ENCODE data around the gene CDKL4.
"Not testable (repeated sequence)": the region's sequence is repeated elsewhere in the genome, so short reads cannot be mapped to it uniquely, and the experiment has no call there.

The CDKL4 gene

DNA sequence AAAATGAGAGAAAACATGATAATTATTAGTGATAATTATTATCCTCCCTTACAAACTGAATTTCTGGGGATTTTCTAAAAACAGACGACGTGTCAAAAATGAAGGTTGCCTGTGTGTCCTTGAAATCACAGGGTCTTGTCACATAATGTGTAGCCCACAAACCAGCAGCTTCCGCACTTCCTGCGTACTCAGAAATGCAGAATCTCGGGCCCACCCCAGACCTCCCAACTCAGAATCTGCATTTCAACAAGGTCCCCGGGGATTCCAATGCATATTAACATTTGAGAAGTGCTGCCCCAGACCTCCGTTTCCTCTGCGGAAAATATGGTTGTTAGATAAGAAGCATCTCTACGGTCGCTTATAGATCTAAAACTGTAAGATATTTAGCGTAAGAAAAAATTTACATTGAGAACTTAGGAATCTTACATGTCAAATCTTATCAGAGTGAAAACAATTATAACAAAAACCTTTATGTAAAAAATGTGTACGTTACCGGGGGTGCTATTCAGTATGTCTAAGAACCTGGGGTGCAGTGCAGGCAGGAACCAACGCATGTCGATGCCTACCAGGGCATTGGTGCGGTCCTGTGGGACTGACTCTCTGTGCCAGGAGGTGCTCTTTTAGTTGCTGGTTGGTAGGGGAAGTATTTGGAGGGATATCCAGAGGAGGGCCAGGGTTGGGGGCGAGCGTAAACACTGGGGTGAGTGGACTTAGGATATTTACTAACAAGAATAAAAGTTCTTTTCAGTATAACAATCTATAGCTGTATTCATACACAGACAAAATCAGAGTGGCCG, 15.2 kb downstream of the CDKL4 start:
- no peak for DNase-seq (ENCODE audit: low read depth)

DNA sequence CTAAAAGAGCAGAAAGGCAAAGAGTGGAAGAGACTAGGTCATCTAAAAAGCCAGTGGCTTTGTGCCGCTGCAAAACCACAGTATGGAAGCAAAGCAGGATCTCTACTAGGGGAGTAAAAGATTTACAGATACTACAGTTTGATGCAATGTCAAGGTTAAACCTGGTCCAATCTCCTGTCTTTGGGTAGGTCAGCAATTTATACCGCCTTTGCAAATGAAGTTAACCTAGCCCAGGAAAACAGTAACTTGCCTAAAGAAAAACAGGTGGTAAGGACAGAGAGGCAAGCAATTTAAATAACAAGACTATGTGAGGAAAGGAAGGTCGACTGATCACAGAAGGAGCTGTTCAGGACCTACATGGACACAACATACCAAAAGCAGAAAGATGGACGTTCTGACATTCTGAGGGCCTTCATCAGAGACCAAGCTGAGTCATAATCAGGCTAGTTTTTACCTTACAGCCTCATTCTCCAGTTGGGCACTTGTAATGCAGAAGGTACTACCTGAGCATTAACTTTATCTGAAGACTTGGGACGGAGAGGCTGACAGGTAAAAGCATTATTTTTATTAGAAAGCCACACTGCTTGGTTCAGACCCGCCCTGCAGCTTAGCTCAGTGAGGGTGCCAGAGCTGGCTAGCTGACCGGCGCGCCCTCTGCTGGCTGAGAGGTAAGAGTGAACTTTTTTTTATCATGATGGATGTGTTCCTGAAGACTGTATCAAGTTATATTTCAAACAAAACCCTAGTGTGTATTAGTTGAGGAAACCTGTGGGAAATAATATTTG, 15.9 kb downstream of the CDKL4 start:
- peak; percentile 70 for DNase-seq (ENCODE audit: low read depth)

DNA sequence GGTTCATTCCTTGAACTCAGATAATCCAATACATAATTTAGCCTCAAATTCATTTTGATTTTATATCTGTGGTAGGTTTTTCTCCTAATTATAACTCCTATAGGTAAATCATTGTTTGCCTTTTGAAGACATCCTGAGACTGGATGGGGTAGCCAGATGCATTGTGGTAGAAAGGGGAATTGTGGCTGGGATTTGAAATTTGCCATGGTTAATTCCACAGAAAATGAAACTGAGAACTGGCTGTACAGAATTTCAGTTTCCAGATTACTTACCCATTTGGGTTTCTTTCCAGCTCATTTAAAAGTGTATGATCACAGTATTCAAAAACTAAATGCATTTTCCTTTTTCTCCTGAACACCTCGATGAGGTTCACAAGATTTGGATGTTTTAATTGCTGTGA, 18.2 kb downstream of the CDKL4 start:
- no peak for DNase-seq (ENCODE audit: low read depth)

- DNase-seq (ENCODE audit: low read depth), result no peak
Observed at GRCh38 chr2:39223909-39224308, 19.9 kb downstream of the CDKL4 start.

- DNase-seq (ENCODE audit: low read depth), result no peak
Observed at GRCh38 chr2:39221459-39221858, 22.3 kb downstream of the CDKL4 start.

DNA sequence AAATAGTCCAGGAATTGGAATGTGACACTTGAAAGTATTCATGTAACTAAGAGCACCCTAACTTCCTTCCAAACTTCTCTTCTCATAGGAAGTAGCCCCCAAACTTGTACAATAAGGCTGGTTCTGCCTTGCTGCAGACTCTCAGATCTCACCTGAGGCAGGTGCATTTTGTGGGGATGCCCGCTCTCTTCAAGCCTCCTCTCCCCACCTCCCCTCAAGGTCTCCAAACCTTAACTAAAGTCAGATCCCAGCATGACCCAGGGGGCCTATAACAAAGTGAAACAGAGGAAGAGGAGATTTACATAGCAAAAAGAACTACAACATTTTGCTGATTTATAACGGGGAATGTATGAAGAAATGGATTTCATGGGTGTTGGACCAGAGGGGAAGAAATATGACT, 23.6 kb downstream of the CDKL4 start:
- DNase-seq (ENCODE audit: low read depth), result no peak

- no peak for DNase-seq (ENCODE audit: low read depth)
Observed at GRCh38 chr2:39218391-39218790, 25.4 kb downstream of the CDKL4 start.

DNA sequence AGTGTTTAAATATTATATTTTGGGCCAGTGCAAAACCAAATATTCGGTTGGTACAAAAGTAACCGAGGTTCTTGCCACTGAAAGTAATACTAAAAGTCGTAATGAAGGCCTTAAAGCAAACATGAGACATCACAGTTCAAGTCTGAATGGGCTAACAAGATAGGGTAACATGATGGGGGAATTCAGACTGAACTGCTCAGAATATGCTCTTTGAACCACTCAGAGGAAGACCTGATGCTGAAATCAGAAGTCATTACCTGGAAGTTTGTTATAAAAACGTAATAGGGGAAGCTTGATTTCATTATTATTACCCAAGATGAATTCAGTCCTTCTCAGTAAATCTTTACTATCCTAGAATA, 26.6 kb downstream of the CDKL4 start:
- DNase-seq (ENCODE audit: low read depth), result no peak

- DNase-seq (ENCODE audit: low read depth), result no peak
Observed at GRCh38 chr2:39216346-39217191, 27.2 kb downstream of the CDKL4 start.

- DNase-seq (ENCODE audit: low read depth), result no peak
Observed at GRCh38 chr2:39215545-39215944, 28.2 kb downstream of the CDKL4 start.

DNA sequence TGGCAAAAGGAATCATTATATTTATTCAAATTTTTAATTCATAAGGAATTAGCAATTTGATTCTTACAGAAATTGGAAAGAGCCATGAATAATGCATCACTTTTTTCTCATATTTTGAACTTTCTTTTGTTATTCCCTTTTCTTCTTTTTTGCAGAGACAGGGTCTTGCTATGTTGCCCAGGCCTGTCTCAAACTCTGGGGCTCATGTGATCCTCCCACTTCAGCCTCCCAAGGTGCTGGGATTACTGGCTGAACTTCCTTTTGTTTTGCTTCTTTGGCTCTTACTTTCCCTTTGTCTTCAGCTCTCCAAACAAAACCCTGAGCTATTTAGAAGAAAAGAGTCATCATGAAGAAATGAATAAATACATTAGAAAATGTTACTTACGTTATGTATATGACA, 30.8 kb downstream of the CDKL4 start:
- DNase-seq (ENCODE audit: low read depth), result no peak

- DNase-seq (ENCODE audit: low read depth), result no peak
Observed at GRCh38 chr2:39210846-39211245, 32.9 kb downstream of the CDKL4 start.

DNA sequence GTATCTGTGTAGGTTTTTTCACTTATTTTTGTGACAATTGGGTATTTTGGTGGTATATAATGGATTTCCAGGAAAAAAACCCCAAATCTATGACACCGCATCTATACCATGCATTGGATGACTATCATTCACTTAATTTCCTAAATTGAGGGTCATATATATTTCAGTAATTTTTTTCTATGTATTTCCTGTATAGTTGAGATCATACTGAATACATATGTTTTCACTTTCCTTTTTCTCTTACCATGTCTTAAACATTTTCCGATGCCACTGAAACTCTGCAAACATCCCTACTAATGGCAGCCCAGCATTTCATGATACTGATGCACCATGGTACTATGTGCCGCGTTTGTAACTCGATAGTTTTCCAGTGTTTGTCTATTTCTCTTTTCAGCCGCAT, 40.4 kb downstream of the CDKL4 start:
- no peak for DNase-seq (ENCODE audit: low read depth)

- DNase-seq (ENCODE audit: low read depth), result no peak
Observed at GRCh38 chr2:39202639-39203369, 41.0 kb downstream of the CDKL4 start.

- DNase-seq (ENCODE audit: low read depth), result not testable (repeated sequence)
Observed at GRCh38 chr2:39197003-39197402, 46.8 kb downstream of the CDKL4 start.

DNA sequence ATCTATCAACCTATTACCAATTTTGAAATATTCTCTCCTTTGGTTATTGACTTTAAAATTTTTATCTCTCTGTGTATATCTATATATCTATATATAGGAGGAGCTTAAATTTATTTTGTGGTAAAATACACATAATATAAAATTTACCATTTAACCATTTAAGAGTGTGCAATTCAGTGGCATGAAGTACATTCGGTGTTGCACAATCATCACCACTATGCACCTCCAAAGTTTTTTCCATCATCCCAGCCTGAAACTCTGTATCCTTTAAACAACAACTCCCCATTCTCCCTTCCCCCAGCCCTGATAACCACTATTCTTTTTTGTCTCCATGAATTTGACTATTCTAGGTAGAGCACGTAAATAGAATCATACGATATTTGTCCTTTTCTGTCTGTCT, 49.1 kb downstream of the CDKL4 start:
- no peak for DNase-seq (ENCODE audit: low read depth)

GRCh38 chr2:39188960-39189494, 54.7 kb downstream of the CDKL4 start:
- DNase-seq (ENCODE audit: low read depth), result no peak

DNA sequence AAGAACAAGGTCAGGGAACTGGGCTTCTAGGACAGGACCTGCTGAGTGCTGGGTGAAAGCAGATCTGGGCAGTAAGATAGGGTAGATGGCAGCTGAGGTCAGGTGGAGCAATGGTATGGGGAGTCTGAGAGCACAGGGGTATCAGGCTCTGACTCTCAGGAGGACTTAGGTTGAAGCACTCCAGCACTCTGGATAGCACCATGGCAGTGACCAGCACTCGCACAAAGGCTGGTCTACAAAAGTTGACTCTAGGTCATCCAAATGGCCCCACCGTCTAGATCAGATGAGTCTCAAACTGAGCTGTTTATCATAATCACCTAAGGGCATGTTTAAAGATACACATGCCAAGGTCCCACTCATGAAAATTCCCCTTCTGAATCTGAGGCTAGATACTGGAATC, 60.1 kb downstream of the CDKL4 start:
- DNase-seq (ENCODE audit: low read depth), result no peak

DNA sequence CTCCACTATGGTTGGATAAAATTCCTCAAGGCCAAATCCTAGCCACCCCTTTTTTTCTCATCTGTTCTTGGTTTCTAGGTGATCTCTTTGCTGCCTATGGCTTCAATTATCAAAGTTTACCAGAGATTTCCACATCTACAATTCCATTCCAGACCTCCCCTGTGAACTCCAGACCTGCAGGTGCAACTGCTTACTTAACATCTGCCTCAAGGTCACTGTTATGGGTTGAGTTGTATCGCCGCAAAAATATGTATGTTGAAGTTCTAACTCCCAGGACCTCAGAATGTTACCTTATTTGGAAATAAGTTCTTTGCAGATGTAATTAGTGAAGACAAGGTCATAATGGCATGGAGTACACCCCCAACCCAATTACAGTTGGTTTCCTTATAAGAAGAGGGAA, 62.5 kb downstream of the CDKL4 start:
- DNase-seq (ENCODE audit: low read depth), result no peak

DNA sequence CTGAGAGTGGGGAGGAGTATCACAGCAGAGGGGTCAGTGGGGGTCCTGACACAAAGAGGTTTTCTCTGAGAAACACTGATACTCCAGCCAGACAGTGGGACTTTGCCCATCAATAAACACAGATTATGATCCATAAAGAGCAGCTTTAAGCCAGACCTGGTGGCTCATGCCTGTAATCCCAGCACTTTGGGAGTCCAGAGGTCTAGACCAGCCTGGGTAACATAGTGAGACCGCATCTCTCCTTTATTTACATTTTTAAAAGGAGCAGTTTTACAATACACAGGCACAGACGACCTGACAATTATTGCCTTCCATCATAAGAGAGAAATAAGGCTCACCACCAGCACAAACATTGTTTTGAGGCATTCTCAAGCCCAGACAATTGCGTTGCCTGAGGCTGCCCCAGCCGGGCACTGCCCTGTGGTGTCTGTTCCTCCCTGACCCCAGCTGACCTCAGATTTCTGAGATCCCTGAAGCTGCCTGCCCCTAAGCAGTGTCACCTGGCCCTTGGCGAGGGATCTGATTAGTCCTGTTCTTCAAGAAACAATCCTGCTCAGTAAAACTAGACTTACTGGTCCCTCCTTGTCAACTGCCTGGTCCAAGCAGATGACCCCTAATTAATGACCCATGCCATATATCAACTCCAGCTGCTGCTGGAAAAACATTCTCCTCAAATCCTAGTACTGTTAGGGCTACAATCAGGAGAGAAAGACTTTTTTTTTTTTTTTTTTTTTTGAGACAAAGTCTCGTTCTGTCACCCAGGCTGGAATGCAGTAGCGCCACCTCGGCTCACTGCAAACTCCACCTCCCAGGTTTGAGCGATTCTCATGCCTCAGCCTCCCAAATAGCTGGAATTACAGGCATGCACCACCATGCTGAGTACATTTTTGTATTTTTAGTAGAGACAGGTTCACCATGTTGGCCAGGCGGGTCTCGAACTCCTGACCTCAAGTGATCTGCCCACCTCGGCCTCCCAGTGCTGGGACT, 63.5 kb downstream of the CDKL4 start:
- no peak for DNase-seq (ENCODE audit: low read depth)
